Measurements from ENCODE around the gene FADS6.

FADS6 gene

DNA sequence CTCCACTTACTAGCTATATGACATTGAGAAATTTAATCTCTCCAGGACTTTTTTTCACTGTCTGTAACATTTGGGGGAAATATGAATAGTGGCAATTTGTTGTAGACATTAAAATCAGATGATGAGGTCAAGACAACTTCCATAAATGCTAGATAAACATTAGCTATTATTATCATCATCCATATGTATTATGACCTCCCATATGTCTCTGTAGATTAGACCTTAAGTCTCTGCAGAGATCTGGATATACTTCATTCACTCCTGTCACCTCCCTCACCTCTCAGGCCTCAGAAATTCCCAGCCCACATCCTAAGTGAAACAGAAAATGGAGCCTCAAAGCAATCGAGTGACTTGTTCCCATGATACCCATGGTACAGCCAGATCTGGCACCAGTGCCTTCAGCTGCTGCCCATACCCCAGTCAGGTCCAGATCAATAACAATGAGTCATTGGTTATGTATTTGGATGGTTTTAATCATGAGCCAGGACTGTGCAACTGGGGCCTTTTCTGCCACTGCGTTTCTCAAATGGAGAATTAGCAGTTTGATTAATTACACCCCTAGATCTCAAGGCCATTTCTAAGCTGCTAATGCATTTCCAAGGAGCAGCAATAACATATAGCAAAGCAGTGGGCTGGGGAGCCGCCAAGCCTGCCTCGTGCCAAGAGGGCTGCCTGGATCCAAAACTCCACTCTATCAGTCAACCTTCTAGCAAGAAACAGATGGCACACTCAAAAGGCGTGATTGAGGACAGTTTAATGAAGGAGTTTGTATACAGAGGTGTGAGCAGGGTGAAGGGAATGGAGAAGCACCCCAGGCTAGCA, 18.1 kb downstream of the FADS6 start:
- no peak overlapping the region for H2AFZ ChIP-seq (ENCODE audit: low read length)
- peaks cover 9% of the 10 kb centered on the region; the same call in 1 of the 2 replicates for H3K79me2 ChIP-seq (ENCODE audit: insufficient read depth, low read length)
- peaks cover 20% of the 10 kb centered on the region for H3K4me1 ChIP-seq (ENCODE audit: insufficient read depth, low read length, poor library complexity, severe bottlenecking)
- H3K4me3 ChIP-seq (ENCODE audit: low read length, poor library complexity, severe bottlenecking), result no peak overlapping the region
- H3K9me3 ChIP-seq (ENCODE audit: insufficient read depth, low read depth, low read length), result no peaks in the 10 kb centered on the region
- H4K20me1 ChIP-seq (ENCODE audit: insufficient read depth, low read length, poor library complexity, severe bottlenecking), result no peaks in the 10 kb centered on the region
- no peaks in the 10 kb centered on the region for H3K27me3 ChIP-seq (ENCODE audit: insufficient read depth, low read length, poor library complexity, severe bottlenecking)
- no peak overlapping the region for H3K9ac ChIP-seq (ENCODE audit: low read depth, low read length, poor library complexity, severe bottlenecking)
- H3K9me2 ChIP-seq (replicated peaks; ENCODE audit: low read depth, low read length), result no peaks in the 10 kb centered on the region
- no peak for TF ChIP-seq EZH2phosphoT487 (IDR thresholded peaks at IDR 0.05; ENCODE audit: borderline replicate concordance)
- TF ChIP-seq, protein P1, sequence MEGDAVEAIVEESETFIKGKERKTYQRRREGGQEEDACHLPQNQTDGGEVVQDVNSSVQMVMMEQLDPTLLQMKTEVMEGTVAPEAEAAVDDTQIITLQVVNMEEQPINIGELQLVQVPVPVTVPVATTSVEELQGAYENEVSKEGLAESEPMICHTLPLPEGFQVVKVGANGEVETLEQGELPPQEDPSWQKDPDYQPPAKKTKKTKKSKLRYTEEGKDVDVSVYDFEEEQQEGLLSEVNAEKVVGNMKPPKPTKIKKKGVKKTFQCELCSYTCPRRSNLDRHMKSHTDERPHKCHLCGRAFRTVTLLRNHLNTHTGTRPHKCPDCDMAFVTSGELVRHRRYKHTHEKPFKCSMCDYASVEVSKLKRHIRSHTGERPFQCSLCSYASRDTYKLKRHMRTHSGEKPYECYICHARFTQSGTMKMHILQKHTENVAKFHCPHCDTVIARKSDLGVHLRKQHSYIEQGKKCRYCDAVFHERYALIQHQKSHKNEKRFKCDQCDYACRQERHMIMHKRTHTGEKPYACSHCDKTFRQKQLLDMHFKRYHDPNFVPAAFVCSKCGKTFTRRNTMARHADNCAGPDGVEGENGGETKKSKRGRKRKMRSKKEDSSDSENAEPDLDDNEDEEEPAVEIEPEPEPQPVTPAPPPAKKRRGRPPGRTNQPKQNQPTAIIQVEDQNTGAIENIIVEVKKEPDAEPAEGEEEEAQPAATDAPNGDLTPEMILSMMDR (conservative IDR thresholded peaks at IDR 0.05; ENCODE audit: low read length), result no peak
- H3F3A ChIP-seq (ENCODE audit: low read depth), result no peaks in the 10 kb centered on the region
- no peak overlapping the region for H3K4me2 ChIP-seq (ENCODE audit: low read depth, low read length, poor library complexity, severe bottlenecking)
- no peaks in the 10 kb centered on the region for H3K36me3 ChIP-seq (ENCODE audit: insufficient read depth, low read length)

DNA sequence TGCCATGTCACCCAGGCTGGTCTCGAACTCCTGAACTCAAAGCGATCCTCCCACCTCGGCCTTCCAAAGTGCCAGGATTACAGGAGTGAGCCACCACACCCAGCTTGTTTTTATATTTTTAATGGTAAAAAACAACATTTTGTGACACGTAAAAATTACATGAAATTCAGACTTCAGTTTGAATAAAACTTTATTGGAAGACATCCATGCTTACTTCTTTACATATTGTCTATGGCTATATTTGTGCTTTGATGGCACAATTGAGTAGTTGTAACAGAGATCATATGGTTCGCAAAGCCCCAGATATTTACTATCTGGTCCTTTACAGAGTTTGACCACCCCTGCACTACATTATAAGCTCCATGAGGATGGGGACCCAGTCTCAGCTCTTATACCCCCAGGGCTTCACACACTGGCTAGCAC, 18.8 kb downstream of the FADS6 start:
- Histone ChIP-seq H3F3A (ENCODE audit: low read depth) (no peaks in the 10 kb centered on the region), H3K79me2 (ENCODE audit: insufficient read depth, low read length) (peaks cover 9% of the 10 kb centered on the region; the same call in 1 of the 2 replicates), H3K4me2 (ENCODE audit: low read depth, low read length, poor library complexity, severe bottlenecking) (no peak overlapping the region), H3K9me2 (replicated peaks; ENCODE audit: low read depth, low read length) (no peaks in the 10 kb centered on the region), H3K9ac (ENCODE audit: low read depth, low read length, poor library complexity, severe bottlenecking) (no peak overlapping the region), H3K27me3 (ENCODE audit: insufficient read depth, low read length, poor library complexity, severe bottlenecking) (no peaks in the 10 kb centered on the region), H3K4me3 (ENCODE audit: low read length, poor library complexity, severe bottlenecking) (no peak overlapping the region), H3K4me1 (ENCODE audit: insufficient read depth, low read length, poor library complexity, severe bottlenecking) (peaks cover 20% of the 10 kb centered on the region), H3K36me3 (ENCODE audit: insufficient read depth, low read length) (no peaks in the 10 kb centered on the region), H3K9me3 (ENCODE audit: insufficient read depth, low read depth, low read length) (no peaks in the 10 kb centered on the region), H4K20me1 (ENCODE audit: insufficient read depth, low read length, poor library complexity, severe bottlenecking) (no peaks in the 10 kb centered on the region), H2AFZ (ENCODE audit: low read length) (no peak overlapping the region)
- TF ChIP-seq, protein P1 (conservative IDR thresholded peaks at IDR 0.05; ENCODE audit: low read length), result no peak
- TF ChIP-seq EZH2phosphoT487 (IDR thresholded peaks at IDR 0.05; ENCODE audit: borderline replicate concordance), result no peak

DNA sequence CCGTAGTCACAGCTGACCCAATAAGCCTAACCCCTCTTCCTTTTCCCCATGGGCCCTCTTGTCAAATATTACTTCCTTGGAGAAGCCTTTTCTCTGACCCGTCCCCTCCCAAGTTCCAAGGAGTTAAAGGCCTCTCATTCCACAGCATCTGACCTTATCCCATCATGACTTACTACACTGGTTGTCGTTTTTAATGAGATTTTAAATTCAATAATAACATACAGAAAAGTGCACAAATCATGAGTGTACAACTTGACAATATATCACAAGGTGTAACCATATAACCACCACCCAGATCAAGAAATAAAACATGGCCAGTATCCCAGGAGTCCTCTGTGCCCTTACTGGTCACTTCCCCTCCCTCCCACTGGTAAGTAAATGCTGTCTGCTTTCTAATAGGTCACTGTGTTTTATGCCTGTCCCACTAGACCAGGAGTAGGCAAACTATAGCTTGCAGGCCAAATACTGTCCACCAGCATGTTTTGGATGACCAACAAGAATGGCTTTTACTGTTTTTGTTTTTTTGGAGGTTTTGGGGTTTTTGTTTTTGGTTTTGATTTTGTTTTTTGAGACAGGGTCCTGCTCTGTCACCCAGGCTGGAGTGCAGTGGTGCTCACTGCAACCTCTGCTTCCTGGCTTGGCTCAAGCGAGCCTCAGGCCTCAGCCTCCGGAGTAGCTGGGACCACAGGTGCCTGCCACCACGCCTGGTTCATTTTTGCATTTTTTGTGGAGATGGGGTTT, 19.4 kb downstream of the FADS6 start:
- Histone ChIP-seq H3K4me2 (ENCODE audit: low read depth, low read length, poor library complexity, severe bottlenecking) (peak overlapping the region; percentile 85), H4K20me1 (ENCODE audit: insufficient read depth, low read length, poor library complexity, severe bottlenecking) (no peaks in the 10 kb centered on the region), H3F3A (ENCODE audit: low read depth) (no peaks in the 10 kb centered on the region), H3K4me1 (ENCODE audit: insufficient read depth, low read length, poor library complexity, severe bottlenecking) (peaks cover 20% of the 10 kb centered on the region), H3K9ac (ENCODE audit: low read depth, low read length, poor library complexity, severe bottlenecking) (peak overlapping the region; percentile 86), H2AFZ (ENCODE audit: low read length) (peak overlapping the region; percentile 19; the same call in 1 of the 2 replicates), H3K9me2 (replicated peaks; ENCODE audit: low read depth, low read length) (no peaks in the 10 kb centered on the region), H3K27me3 (ENCODE audit: insufficient read depth, low read length, poor library complexity, severe bottlenecking) (no peaks in the 10 kb centered on the region), H3K36me3 (ENCODE audit: insufficient read depth, low read length) (no peaks in the 10 kb centered on the region), H3K4me3 (ENCODE audit: low read length, poor library complexity, severe bottlenecking) (peak overlapping the region; percentile 77), H3K79me2 (ENCODE audit: insufficient read depth, low read length) (peaks cover 9% of the 10 kb centered on the region; the same call in 1 of the 2 replicates), H3K9me3 (ENCODE audit: insufficient read depth, low read depth, low read length) (no peaks in the 10 kb centered on the region)
- TF ChIP-seq, protein P1 (conservative IDR thresholded peaks at IDR 0.05; ENCODE audit: low read length), result no peak
- TF ChIP-seq EZH2phosphoT487 (IDR thresholded peaks at IDR 0.05; ENCODE audit: borderline replicate concordance), result no peak

All from Loucy (cell line).